GM18951 (cell line): Measurements from ENCODE around the gene ZIK1.

ENCODE experiments used
- POLR2A ChIP-seq: IDR thresholded peaks from 4 replicates; pipeline ENCODE4 v1.6.1; 2011; ENCODE audit warnings: mild to moderate bottlenecking; ENCODE audit not compliant: insufficient read length, insufficient read depth; ENCODE audit errors: extremely low read depth
- in situ Hi-C: fragments of 300-500 bp; cut with MboI; formaldehyde crosslinking; loops from one replicate; pipeline ENCODE4 v1.12.0; 2022; ENCODE audit warnings: low sequenced_read_pairs, mixed read lengths, inconsistent platforms; ENCODE audit not compliant: unreplicated experiment

ZIK1 gene

GRCh38 chr19:57623091-57623490 is 39.1 kb downstream of the ZIK1 start:
- in situ Hi-C loops, result no loop called here
- TF ChIP-seq POLR2A, result no peak

GRCh38 chr19:57632987-57633831 is 49.3 kb downstream of the ZIK1 start, which contains the start of gene ZNF211:
ZNF211 (plus strand) TSS chr19:57633168; CDS start chr19:57633347, 179 bp downstream.
- in situ Hi-C loops, result no loop called here
- TF ChIP-seq POLR2A, result peak; percentile 70

GRCh38 chr19:57633832-57634131 is 49.8 kb downstream of the ZIK1 start:
- in situ Hi-C loops, result no loop called here
- no peak for TF ChIP-seq POLR2A

- no peak for TF ChIP-seq POLR2A
- in situ Hi-C loops, result no loop called here
Observed at GRCh38 chr19:57637379-57637778, 53.4 kb downstream of the ZIK1 start.

- in situ Hi-C loops, result no loop called here
- TF ChIP-seq POLR2A, result no peak
Observed at GRCh38 chr19:57641715-57642234, 57.8 kb downstream of the ZIK1 start.

- in situ Hi-C loops, result no loop called here
- TF ChIP-seq POLR2A, result no peak
Observed at GRCh38 chr19:57642396-57643046, 58.6 kb downstream of the ZIK1 start.
